ENCODE measurements around the gene STBD1. TPM values are rescaled to one million over a fixed set of nuclear protein-coding genes. Genes with fewer than 3 reads are reported as not detected.

STBD1 gene
- total RNA-seq, 1 experiment from 2014 or later, result not detected

DNA sequence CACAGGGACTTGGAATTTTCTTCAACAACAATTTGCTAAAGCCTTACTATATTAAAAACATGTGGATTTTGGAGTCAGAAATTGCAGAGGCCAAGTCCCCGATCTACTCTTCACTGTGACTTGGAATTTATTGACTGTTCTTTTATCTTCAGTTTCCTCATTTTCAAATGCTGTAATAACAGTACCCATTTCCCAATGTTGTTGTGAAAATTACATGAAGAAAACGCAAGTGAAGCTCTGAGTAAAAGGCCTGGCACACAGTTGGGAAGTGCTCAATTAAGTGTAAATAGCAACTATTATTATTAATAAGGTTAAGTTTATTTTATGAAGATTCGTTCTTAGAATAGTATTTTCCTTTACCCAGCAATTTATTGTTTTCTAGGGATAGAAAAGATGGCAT lies 15.7 kb downstream of the STBD1 start:
- H3K27ac ChIP-seq (ENCODE audit: low read depth, low read length, poor library complexity, severe bottlenecking), result no peak overlapping the region
- no peaks in the 10 kb centered on the region for H3K27me3 ChIP-seq (replicated peaks; ENCODE audit: insufficient read depth, low read depth, low read length, poor library complexity)
- H3K36me3 ChIP-seq (ENCODE audit: insufficient read depth, low read length, poor library complexity, severe bottlenecking), result no peaks in the 10 kb centered on the region
- intact Hi-C loops (cut with micrococcal nuclease; ENCODE audit: unreplicated experiment), result no loop called here
- no peaks in the 10 kb centered on the region for H3K4me1 ChIP-seq (ENCODE audit: insufficient read depth, low read length, poor library complexity, severe bottlenecking)
- DNase-seq (ENCODE audit: low spot score), result no peak
- H3K9me3 ChIP-seq (ENCODE audit: low read depth, low read length, poor library complexity, severe bottlenecking), result peaks cover 3% of the 10 kb centered on the region
- BruUV-seq (replicated peaks), result no TSS peak
- ChIA-PET CTCF (no interaction called here), POLR2A (ENCODE audit: low non-redundant PET) (no interaction called here)
- no peak for TF ChIP-seq EZH2 (IDR thresholded peaks at IDR 0.05; ENCODE audit: borderline replicate concordance, low read depth, low read length, poor library complexity, severe bottlenecking)
- TF ChIP-seq, protein P1, sequence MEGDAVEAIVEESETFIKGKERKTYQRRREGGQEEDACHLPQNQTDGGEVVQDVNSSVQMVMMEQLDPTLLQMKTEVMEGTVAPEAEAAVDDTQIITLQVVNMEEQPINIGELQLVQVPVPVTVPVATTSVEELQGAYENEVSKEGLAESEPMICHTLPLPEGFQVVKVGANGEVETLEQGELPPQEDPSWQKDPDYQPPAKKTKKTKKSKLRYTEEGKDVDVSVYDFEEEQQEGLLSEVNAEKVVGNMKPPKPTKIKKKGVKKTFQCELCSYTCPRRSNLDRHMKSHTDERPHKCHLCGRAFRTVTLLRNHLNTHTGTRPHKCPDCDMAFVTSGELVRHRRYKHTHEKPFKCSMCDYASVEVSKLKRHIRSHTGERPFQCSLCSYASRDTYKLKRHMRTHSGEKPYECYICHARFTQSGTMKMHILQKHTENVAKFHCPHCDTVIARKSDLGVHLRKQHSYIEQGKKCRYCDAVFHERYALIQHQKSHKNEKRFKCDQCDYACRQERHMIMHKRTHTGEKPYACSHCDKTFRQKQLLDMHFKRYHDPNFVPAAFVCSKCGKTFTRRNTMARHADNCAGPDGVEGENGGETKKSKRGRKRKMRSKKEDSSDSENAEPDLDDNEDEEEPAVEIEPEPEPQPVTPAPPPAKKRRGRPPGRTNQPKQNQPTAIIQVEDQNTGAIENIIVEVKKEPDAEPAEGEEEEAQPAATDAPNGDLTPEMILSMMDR (conservative IDR thresholded peaks at IDR 0.05; ENCODE audit: low read depth, low read length), result no peak
- H3K4me3 ChIP-seq (ENCODE audit: low read depth, low read length, poor library complexity, severe bottlenecking), result no peak overlapping the region

DNA sequence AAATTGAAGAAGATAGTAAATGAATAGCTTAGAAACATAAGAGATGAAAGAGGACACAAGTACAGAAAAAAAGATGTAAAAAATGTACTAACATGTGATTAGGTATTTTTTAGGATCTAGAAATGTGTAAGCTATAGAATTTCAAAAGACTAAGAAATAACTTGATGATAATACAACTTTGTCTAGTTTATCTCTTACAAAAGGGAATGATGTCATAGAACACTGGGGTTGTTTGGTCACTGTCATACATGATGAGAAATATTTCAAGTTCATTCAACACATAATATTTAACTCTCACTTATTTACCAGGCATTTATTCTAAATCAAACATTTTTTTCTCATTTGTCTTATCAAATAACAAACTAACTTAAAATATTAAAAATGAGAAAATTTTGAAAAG lies 18.5 kb downstream of the STBD1 start:
- Histone ChIP-seq H3K4me1 (ENCODE audit: insufficient read depth, low read length, poor library complexity, severe bottlenecking) (no peaks in the 10 kb centered on the region), H3K4me3 (ENCODE audit: low read depth, low read length, poor library complexity, severe bottlenecking) (no peak overlapping the region), H3K36me3 (ENCODE audit: insufficient read depth, low read length, poor library complexity, severe bottlenecking) (no peaks in the 10 kb centered on the region), H3K9me3 (ENCODE audit: low read depth, low read length, poor library complexity, severe bottlenecking) (peaks cover 3% of the 10 kb centered on the region), H3K27ac (ENCODE audit: low read depth, low read length, poor library complexity, severe bottlenecking) (no peak overlapping the region), H3K27me3 (replicated peaks; ENCODE audit: insufficient read depth, low read depth, low read length, poor library complexity) (no peaks in the 10 kb centered on the region)
- BruUV-seq (replicated peaks), result no TSS peak
- CTCF ChIA-PET, result no interaction called here
- no peak for DNase-seq (ENCODE audit: low spot score)
- no peak for TF ChIP-seq EZH2 (IDR thresholded peaks at IDR 0.05; ENCODE audit: borderline replicate concordance, low read depth, low read length, poor library complexity, severe bottlenecking)
- TF ChIP-seq, protein P1 (conservative IDR thresholded peaks at IDR 0.05; ENCODE audit: low read depth, low read length), result no peak
- intact Hi-C loops (cut with micrococcal nuclease; ENCODE audit: unreplicated experiment), result no loop called here
- POLR2A ChIA-PET (ENCODE audit: low non-redundant PET), result no interaction called here

DNA sequence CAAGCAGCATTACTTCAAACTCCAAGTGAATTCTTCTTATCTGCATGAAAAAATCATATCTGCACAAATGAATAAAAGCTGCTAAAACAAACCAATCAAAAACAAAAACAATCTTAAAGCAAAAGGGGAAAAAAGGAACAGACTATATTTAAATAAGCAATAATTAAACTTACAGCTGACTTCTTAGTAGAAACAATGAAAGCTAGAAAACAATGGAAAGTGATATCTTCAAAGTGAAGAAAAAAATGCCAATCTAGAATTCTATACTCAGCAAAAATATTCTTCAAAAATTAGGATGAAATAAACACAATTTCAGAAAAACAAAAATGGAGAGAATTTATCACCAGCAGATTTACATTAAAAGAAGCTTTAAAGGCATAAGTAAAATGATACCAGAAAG lies 20.0 kb downstream of the STBD1 start:
- no peaks in the 10 kb centered on the region for H3K4me1 ChIP-seq (ENCODE audit: insufficient read depth, low read length, poor library complexity, severe bottlenecking)
- no peak overlapping the region for H3K27ac ChIP-seq (ENCODE audit: low read depth, low read length, poor library complexity, severe bottlenecking)
- POLR2A ChIA-PET (ENCODE audit: low non-redundant PET), result no interaction called here
- TF ChIP-seq EZH2 (IDR thresholded peaks at IDR 0.05; ENCODE audit: borderline replicate concordance, low read depth, low read length, poor library complexity, severe bottlenecking), result no peak
- TF ChIP-seq, protein P1 (conservative IDR thresholded peaks at IDR 0.05; ENCODE audit: low read depth, low read length), result no peak
- intact Hi-C loops (cut with micrococcal nuclease; ENCODE audit: unreplicated experiment), result no loop called here
- CTCF ChIA-PET, result no interaction called here
- BruUV-seq (replicated peaks), result no TSS peak
- no peak overlapping the region for H3K4me3 ChIP-seq (ENCODE audit: low read depth, low read length, poor library complexity, severe bottlenecking)
- no peaks in the 10 kb centered on the region for H3K36me3 ChIP-seq (ENCODE audit: insufficient read depth, low read length, poor library complexity, severe bottlenecking)
- no peak for DNase-seq (ENCODE audit: low spot score)
- H3K27me3 ChIP-seq (replicated peaks; ENCODE audit: insufficient read depth, low read depth, low read length, poor library complexity), result no peaks in the 10 kb centered on the region
- H3K9me3 ChIP-seq (ENCODE audit: low read depth, low read length, poor library complexity, severe bottlenecking), result peaks cover 3% of the 10 kb centered on the region

All from A673 (cell line).